Prostate gland (tissue), 2 donors: ENCODE results near the gene RET. TPM values are rescaled to one million over a fixed set of nuclear protein-coding genes. Genes with fewer than 3 reads are reported as not detected.

ENCODE experiments used
- DNase-seq: peaks from one replicate; pipeline ENCODE4 v3.0.0-alpha.2; 2019; ENCODE audit warnings: low spot score
- H3K27ac ChIP-seq, 2 donors: fragments of 200-600 bp; sonication (generic); 2 replicates each; pipeline ENCODE4 v1.5.1; 2017 to 2019
- H3K27me3 ChIP-seq: fragments of 200-600 bp; sonication (generic); replicated peaks from 2 replicates; pipeline ENCODE4 v1.5.1; 2019; ENCODE audit not compliant: insufficient read depth
- H3K36me3 ChIP-seq, 2 donors: fragments of 200-600 bp; sonication (generic); 1 replicate in 1 of 2; 2 replicates in 1 of 2; pipeline versions ENCODE4 v1.5.1 to v1.8.1; 2017 to 2019
- H3K4me1 ChIP-seq: fragments of 200-600 bp; sonication (generic); replicated peaks from 2 replicates; pipeline ENCODE4 v1.5.1; 2019
- H3K4me3 ChIP-seq, 2 donors: fragments of 200-600 bp; sonication (generic); 2 replicates each; pipeline ENCODE4 v1.5.1; 2017 to 2019
- H3K9me3 ChIP-seq: fragments of 200-600 bp; sonication (generic); 2 replicates; pipeline ENCODE4 v1.5.1; 2017
- POLR2A ChIP-seq: fragments of 450-650 bp; IDR thresholded peaks from one replicate; pipeline ENCODE4 v1.6.1; 2016; ENCODE audit warnings: antibody characterized with exemption, mild to moderate bottlenecking
- POLR2AphosphoS5 ChIP-seq: sonication (generic); formaldehyde crosslinking; IDR thresholded peaks from one replicate; pipeline ENCODE4 v1.6.1; 2017; ENCODE audit warnings: antibody characterized with exemption
- WGBS: methylation state at CpG from one replicate; pipeline ENCODE4 v1.1.5; 2018; 5-methylcytosine and 5-hydroxymethylcytosine counted together
- intact Hi-C: fragments of 100-400 bp; cut with DNase I; formaldehyde crosslinking; loops from one replicate; pipeline ENCODE4 v1.14.2; 2022
- total RNA-seq, 2 donors: library from RNA; depleted of rRNA; stranded (reverse); fragments of >200 nt; gene quantifications; one replicate each; pipeline ENCODE4 v1.1.0, GENCODE V29; 2016
- TF ChIP-seq, protein P1 (sequence below), 4 experiments: fragments of 200-600 bp in 2 of 4; fragments of 450-650 bp in 2 of 4; sonication (generic) in 2 of 4; IDR thresholded peaks; 1 replicate in 3 of 4; 2 replicates in 1 of 4; pipeline ENCODE4 v1.5.1; 2016 to 2019; ENCODE audit warnings: antibody characterized with exemption in 4 of 4, mild to moderate bottlenecking in 2 of 4, moderate library complexity in 2 of 4

Gene RET
- total RNA-seq, 2 donors from 2014 or later: 3.6 to 8.7 TPM

DNA sequence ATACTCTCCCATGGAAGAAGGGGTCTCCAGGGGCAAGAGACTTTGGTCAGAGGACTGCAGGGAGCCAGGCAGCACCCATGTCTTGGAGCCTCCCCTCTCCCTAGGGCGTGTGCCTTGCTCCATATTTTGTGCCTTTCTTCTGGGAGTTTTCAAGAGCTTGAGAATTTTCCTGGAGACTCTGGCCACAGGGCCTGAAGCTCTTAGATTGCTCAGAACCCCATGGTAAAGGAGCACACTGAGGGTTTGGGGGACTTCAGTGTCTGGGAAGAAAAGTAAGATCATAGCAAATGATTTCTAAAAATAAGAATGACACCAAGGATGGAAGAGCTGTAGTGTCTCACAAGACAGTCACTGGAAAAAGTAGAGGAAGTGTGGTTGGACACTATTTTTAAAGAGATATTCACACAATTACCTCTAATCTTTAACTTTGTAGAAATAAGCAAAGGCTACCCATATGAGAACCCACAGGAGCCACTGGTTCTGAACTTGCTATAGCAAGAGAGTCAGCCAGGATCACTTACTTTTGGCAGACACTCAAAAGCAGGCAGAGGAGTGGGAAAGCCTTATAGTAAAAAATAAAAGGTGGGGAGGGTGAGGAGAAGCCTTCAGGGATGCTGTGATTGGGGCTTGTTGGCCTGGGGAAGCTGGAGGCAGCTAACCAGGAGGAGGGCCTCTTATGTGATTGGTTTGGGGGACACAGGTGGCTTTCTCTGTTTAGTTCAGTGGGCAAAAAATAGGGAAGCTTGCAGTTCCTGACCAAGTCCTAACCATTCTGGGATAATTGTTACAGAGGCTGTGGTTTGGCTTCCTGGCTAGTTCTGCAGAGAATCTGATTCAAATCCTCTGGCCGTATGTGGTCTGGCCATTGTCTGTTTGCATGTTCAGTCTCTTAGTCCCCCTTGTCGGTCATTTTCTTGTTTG, 56.3 kb downstream of the RET start:
- no peak for DNase-seq
- Histone ChIP-seq H3K9me3 (no peaks in the 10 kb centered on the region), H3K36me3 (no peaks in the 10 kb centered on the region), H3K27me3 (no peaks in the 10 kb centered on the region), H3K4me1 (no peaks in the 10 kb centered on the region), H3K4me3 (no peak overlapping the region), H3K27ac (no peak overlapping the region)
- TF ChIP-seq POLR2AphosphoS5 (no peak), POLR2A (no peak)
- TF ChIP-seq, protein P1, sequence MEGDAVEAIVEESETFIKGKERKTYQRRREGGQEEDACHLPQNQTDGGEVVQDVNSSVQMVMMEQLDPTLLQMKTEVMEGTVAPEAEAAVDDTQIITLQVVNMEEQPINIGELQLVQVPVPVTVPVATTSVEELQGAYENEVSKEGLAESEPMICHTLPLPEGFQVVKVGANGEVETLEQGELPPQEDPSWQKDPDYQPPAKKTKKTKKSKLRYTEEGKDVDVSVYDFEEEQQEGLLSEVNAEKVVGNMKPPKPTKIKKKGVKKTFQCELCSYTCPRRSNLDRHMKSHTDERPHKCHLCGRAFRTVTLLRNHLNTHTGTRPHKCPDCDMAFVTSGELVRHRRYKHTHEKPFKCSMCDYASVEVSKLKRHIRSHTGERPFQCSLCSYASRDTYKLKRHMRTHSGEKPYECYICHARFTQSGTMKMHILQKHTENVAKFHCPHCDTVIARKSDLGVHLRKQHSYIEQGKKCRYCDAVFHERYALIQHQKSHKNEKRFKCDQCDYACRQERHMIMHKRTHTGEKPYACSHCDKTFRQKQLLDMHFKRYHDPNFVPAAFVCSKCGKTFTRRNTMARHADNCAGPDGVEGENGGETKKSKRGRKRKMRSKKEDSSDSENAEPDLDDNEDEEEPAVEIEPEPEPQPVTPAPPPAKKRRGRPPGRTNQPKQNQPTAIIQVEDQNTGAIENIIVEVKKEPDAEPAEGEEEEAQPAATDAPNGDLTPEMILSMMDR (IDR thresholded peaks at IDR 0.05): no peak
- intact Hi-C loops: no loop called here
- WGBS: 80% methylated on average over 3 of the region's 3 CpGs

DNA sequence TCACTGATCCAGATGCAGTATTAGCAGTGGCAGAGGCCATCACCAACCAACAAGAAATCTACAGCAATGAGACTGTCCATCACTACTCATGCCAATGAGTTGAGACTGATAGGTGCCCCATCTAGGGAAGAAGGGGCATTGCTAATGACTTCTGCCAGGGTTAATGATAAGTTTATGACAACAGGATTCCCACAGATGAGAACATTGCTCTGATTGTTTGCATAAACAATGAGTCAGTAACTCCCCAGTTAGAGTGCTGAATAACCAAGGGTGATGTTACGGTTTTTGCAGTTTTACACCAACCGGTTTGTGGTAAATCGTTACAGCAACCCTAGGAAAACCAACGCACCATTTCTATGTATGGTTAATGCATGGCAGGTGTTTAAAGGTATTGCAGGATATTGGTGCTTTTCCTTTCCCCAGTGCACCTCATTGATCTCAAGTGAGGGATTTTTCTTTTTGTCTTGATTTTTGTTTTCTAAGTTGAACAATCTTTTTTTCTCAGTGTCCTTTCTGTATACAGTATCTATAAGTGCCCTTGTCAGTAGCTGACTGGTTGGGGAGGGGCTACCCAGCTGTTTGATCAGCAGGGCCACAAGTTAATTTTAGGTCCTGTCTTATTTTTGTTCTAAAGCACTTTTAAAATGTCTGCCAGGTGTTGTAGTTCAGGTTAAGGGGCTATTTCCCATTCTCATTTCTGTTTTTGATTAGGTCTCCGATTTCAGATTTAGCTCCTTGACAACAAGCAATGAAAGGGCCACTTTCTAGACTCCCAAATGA, 57.4 kb downstream of the RET start:
- no peaks in the 10 kb centered on the region for H3K4me1 ChIP-seq
- no peak for TF ChIP-seq POLR2AphosphoS5
- TF ChIP-seq, protein P1 (IDR thresholded peaks at IDR 0.05): no peak
- no peak for TF ChIP-seq POLR2A
- no peak overlapping the region for H3K27ac ChIP-seq
- intact Hi-C loops: no loop called here
- no peaks in the 10 kb centered on the region for H3K9me3 ChIP-seq
- no peaks in the 10 kb centered on the region for H3K36me3 ChIP-seq
- no peak for DNase-seq
- no peaks in the 10 kb centered on the region for H3K27me3 ChIP-seq
- 84% methylated on average over 5 of the region's 5 CpGs for WGBS
- no peak overlapping the region for H3K4me3 ChIP-seq

DNA sequence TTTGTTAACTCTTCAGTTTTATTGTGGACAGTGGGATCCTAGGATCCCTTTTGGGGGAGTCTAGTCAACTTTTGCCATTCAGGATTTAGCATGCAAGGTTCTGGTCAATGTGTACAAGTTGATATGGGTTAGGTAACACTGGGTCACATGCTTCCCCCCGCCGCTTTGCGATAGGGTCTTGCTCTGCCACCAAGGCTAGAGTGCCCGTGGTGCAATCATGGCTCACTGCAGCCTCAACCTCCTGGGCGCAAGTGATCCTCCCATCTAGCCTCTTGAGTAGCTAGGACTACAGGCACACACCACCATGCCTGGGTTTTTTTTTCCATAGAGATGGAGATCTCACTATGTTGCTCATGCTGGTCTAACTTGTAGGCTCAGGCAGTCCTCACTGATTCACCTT, 58.2 kb downstream of the RET start:
- Histone ChIP-seq H3K9me3 (no peaks in the 10 kb centered on the region), H3K27ac (no peak overlapping the region), H3K36me3 (no peaks in the 10 kb centered on the region), H3K27me3 (no peaks in the 10 kb centered on the region), H3K4me1 (no peaks in the 10 kb centered on the region), H3K4me3 (no peak overlapping the region)
- DNase-seq: no peak
- WGBS: 93% methylated on average over 5 of the region's 5 CpGs
- intact Hi-C loops: no loop called here
- TF ChIP-seq POLR2AphosphoS5 (no peak), POLR2A (no peak)
- TF ChIP-seq, protein P1 (IDR thresholded peaks at IDR 0.05): no peak

DNA sequence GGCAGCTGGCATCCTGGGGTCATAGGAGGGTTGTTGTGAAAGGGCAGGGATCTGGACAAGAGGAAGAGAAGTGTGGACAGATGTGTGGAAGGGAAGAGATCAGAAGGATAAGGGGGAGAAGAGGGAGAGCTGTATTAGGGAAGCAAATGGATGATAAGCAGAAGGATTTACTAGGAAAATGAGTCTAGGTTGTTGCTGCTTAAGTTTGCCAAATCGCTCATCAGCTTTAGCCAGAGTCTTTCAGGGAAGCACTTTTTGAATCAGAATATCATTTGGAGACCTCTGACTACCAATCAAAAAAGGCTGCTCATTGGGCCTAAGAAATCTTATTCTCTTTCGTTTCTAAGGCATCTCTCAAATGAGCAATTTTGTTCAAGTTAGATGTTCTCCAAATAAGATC, 58.8 kb downstream of the RET start:
- Histone ChIP-seq H3K4me1 (no peaks in the 10 kb centered on the region), H3K27ac (no peak overlapping the region), H3K36me3 (no peaks in the 10 kb centered on the region), H3K9me3 (no peaks in the 10 kb centered on the region), H3K27me3 (no peaks in the 10 kb centered on the region), H3K4me3 (no peak overlapping the region)
- intact Hi-C loops: no loop called here
- DNase-seq: no peak
- 92% methylated on average over 2 of the region's 2 CpGs for WGBS
- TF ChIP-seq, protein P1 (IDR thresholded peaks at IDR 0.05): no peak
- TF ChIP-seq POLR2AphosphoS5 (no peak), POLR2A (no peak)
